ENCODE results near the gene ULK4. TPM values are rescaled to one million over a fixed set of nuclear protein-coding genes. Genes with fewer than 3 reads are reported as not detected.

Gene ULK4
- total and polyA plus RNA-seq, 9 of the 15 experiments (the other 6 are each of a cell fraction or from before 2014, with no cell fraction given): 3.0 to 5.9 (median 3.5) TPM

DNA sequence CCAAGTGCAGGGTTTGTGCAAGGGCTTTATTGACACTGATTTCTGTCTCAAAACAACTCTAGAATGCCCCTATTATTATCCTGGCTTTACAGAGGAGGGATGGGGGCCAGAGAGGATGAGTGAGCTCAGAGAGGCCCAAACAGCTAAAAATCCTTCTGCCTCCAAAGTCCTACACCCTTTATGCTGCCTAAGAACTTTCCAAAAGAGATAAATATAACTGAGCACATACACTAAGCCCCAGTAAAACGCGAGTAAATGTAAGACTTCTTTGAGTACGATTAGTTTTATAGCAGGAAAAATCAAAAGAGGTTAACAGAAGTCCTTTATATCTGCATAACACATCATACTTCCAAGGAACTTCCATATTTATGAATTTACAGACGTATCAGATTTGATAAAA is 613.5 kb downstream of the ULK4 start:
- H3K9me1 ChIP-seq (ENCODE audit: control insufficient read depth, insufficient read depth, low read length): no peaks in the 10 kb centered on the region
- H3K36me3 ChIP-seq (ENCODE audit: control insufficient read depth, insufficient read depth, low read length): no peaks in the 10 kb centered on the region
- ChIA-PET POLR2A (interaction anchor here (1.1 to 1.2 kb wide), 2 partner anchors 10 to 18 kb away, joined by 3 to 5 read pairs; no protein-coding TSS in a partner anchor), CTCF (ENCODE audit: low intra/inter-chr PET ratio) (no interaction called here)
- H3K79me2 ChIP-seq (ENCODE audit: control insufficient read depth, insufficient read depth, low read length): no peaks in the 10 kb centered on the region
- no peak overlapping the region for H3K4me3 ChIP-seq
- 0 out of 5 replicates have a peak, but pooled peaks cover 0 to 4% of the 10 kb centered on the region in 2 experiments for H3K27me3 ChIP-seq (ENCODE audit: control insufficient read depth in 2 of 2, insufficient read depth in 2 of 2, low read length in 2 of 2)
- intact Hi-C loops (cut with micrococcal nuclease): no loop called here
- no peak overlapping the region for H3K4me2 ChIP-seq (ENCODE audit: insufficient read depth, low read length)
- DNase-seq (ENCODE audit: extremely low read depth in 1 of 4, low spot score in 3 of 4) (no peak), FAIRE-seq (no peak), ATAC-seq (no peak)
- in situ Hi-C loops (cut with MboI): no loop called here
- H3K27ac ChIP-seq (ENCODE audit: extremely low read depth, low read depth, low read length): no peak overlapping the region
- no peak overlapping the region for H2AFZ ChIP-seq (ENCODE audit: low read depth, low read length)
- no peaks in the 10 kb centered on the region for H3K4me1 ChIP-seq (replicated peaks in 1 of 2; ENCODE audit: control insufficient read depth in 2 of 2, insufficient read depth in 2 of 2, low read length in 2 of 2)
- no TSS peak for BruUV-seq (replicated peaks)
- H4K20me1 ChIP-seq (replicated peaks; ENCODE audit: control insufficient read depth, insufficient read depth, low read length): no peaks in the 10 kb centered on the region
- 0% methylated on average over 4 of the region's 4 CpGs for WGBS (ENCODE audit: insufficient coverage, low coverage, missing lambda C conversion rate)
- H3K9me3 ChIP-seq (replicated peaks; ENCODE audit: control insufficient read depth, insufficient read depth, low read depth, low read length): no peaks in the 10 kb centered on the region
- H3K9ac ChIP-seq (ENCODE audit: insufficient read depth in 1 of 2, low read depth in 2 of 2, low read length in 2 of 2): no peak overlapping the region
- TF ChIP-seq, protein P1, sequence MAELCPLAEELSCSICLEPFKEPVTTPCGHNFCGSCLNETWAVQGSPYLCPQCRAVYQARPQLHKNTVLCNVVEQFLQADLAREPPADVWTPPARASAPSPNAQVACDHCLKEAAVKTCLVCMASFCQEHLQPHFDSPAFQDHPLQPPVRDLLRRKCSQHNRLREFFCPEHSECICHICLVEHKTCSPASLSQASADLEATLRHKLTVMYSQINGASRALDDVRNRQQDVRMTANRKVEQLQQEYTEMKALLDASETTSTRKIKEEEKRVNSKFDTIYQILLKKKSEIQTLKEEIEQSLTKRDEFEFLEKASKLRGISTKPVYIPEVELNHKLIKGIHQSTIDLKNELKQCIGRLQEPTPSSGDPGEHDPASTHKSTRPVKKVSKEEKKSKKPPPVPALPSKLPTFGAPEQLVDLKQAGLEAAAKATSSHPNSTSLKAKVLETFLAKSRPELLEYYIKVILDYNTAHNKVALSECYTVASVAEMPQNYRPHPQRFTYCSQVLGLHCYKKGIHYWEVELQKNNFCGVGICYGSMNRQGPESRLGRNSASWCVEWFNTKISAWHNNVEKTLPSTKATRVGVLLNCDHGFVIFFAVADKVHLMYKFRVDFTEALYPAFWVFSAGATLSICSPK (IDR thresholded peaks at IDR 0.05; ENCODE audit: borderline replicate concordance): no peak
- no peak for TF ChIP-seq ZFPM2 (CRISPR knock-in tag; IDR thresholded peaks at IDR 0.05)
- TF ChIP-seq ZNF507 (tag; conservative IDR thresholded peaks at IDR 0.05): no peak
- no peak for TF ChIP-seq C11orf30 (IDR thresholded peaks at IDR 0.05; ENCODE audit: low read depth)
- TF ChIP-seq ZNF239 (CRISPR knock-in tag; IDR thresholded peaks at IDR 0.05): no peak
- TF ChIP-seq ZNF445 (CRISPR knock-in tag; IDR thresholded peaks at IDR 0.05; ENCODE audit: low read depth): no peak
- TF ChIP-seq U2AF2 (optimal IDR thresholded peaks at IDR 0.05; ENCODE audit: low read depth, low read length): no peak
- TF ChIP-seq, protein P2, sequence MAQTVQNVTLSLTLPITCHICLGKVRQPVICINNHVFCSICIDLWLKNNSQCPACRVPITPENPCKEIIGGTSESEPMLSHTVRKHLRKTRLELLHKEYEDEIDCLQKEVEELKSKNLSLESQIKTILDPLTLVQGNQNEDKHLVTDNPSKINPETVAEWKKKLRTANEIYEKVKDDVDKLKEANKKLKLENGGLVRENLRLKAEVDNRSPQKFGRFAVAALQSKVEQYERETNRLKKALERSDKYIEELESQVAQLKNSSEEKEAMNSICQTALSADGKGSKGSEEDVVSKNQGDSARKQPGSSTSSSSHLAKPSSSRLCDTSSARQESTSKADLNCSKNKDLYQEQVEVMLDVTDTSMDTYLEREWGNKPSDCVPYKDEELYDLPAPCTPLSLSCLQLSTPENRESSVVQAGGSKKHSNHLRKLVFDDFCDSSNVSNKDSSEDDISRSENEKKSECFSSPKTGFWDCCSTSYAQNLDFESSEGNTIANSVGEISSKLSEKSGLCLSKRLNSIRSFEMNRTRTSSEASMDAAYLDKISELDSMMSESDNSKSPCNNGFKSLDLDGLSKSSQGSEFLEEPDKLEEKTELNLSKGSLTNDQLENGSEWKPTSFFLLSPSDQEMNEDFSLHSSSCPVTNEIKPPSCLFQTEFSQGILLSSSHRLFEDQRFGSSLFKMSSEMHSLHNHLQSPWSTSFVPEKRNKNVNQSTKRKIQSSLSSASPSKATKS (CRISPR knock-in tag; IDR thresholded peaks at IDR 0.05): no peak
- TF ChIP-seq, protein P3, sequence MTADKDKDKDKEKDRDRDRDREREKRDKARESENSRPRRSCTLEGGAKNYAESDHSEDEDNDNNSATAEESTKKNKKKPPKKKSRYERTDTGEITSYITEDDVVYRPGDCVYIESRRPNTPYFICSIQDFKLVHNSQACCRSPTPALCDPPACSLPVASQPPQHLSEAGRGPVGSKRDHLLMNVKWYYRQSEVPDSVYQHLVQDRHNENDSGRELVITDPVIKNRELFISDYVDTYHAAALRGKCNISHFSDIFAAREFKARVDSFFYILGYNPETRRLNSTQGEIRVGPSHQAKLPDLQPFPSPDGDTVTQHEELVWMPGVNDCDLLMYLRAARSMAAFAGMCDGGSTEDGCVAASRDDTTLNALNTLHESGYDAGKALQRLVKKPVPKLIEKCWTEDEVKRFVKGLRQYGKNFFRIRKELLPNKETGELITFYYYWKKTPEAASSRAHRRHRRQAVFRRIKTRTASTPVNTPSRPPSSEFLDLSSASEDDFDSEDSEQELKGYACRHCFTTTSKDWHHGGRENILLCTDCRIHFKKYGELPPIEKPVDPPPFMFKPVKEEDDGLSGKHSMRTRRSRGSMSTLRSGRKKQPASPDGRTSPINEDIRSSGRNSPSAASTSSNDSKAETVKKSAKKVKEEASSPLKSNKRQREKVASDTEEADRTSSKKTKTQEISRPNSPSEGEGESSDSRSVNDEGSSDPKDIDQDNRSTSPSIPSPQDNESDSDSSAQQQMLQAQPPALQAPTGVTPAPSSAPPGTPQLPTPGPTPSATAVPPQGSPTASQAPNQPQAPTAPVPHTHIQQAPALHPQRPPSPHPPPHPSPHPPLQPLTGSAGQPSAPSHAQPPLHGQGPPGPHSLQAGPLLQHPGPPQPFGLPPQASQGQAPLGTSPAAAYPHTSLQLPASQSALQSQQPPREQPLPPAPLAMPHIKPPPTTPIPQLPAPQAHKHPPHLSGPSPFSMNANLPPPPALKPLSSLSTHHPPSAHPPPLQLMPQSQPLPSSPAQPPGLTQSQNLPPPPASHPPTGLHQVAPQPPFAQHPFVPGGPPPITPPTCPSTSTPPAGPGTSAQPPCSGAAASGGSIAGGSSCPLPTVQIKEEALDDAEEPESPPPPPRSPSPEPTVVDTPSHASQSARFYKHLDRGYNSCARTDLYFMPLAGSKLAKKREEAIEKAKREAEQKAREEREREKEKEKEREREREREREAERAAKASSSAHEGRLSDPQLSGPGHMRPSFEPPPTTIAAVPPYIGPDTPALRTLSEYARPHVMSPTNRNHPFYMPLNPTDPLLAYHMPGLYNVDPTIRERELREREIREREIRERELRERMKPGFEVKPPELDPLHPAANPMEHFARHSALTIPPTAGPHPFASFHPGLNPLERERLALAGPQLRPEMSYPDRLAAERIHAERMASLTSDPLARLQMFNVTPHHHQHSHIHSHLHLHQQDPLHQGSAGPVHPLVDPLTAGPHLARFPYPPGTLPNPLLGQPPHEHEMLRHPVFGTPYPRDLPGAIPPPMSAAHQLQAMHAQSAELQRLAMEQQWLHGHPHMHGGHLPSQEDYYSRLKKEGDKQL (CRISPR knock-in tag; IDR thresholded peaks at IDR 0.05; ENCODE audit: borderline replicate concordance): no peak
- TF ChIP-seq PCBP2 (IDR thresholded peaks at IDR 0.05; ENCODE audit: low read depth, low read length, poor library complexity, severe bottlenecking): no peak

All from K562 (cell line).